HepG2 (cell line): ENCODE measurements around the gene CABLES1. TPM values are rescaled to one million over a fixed set of nuclear protein-coding genes. Genes with fewer than 3 reads are reported as not detected.

Experiments
- AHDC1 ChIP-seq: sonication (generic); formaldehyde crosslinking; IDR thresholded peaks from 2 replicates; pipeline ENCODE4 v1.5.1; 2020; ENCODE audit warnings: mild to moderate bottlenecking, missing genetic modification reagents, borderline replicate concordance
- ARID4A ChIP-seq: sonication (generic); formaldehyde crosslinking; IDR thresholded peaks from 2 replicates; pipeline ENCODE4 v1.5.0; 2020; ENCODE audit warnings: mild to moderate bottlenecking, missing genetic modification reagents, borderline replicate concordance
- EED ChIP-seq: sonication (generic); formaldehyde crosslinking; IDR thresholded peaks from 2 replicates; pipeline ENCODE4 v1.5.0; 2020; ENCODE audit warnings: mild to moderate bottlenecking, missing genetic modification reagents
- FOXP4 ChIP-seq: sonication (generic); formaldehyde crosslinking; IDR thresholded peaks from 2 replicates; pipeline ENCODE4 v1.4.0; 2020; ENCODE audit warnings: missing genetic modification reagents
- HNRNPH1 ChIP-seq: fragments of 200-400 bp; formaldehyde crosslinking; optimal IDR thresholded peaks from 2 replicates; pipeline ENCODE3; 2017; ENCODE audit warnings: mild to moderate bottlenecking, low read depth, low read length
- MIER3 ChIP-seq: IDR thresholded peaks from 2 replicates; pipeline ENCODE4 v1.6.1; 2016; ENCODE audit warnings: missing compliant biosample characterization, borderline replicate concordance
- ZBTB10 ChIP-seq: sonication (generic); formaldehyde crosslinking; IDR thresholded peaks from 2 replicates; pipeline ENCODE4 v1.4.0; 2020; ENCODE audit warnings: missing genetic modification reagents, borderline replicate concordance
- ZBTB43 ChIP-seq: sonication (generic); formaldehyde crosslinking; conservative IDR thresholded peaks from 2 replicates; pipeline ENCODE4 v1.4.0; 2020; ENCODE audit warnings: missing genetic modification reagents
- ZNF468 ChIP-seq: sonication (generic); formaldehyde crosslinking; IDR thresholded peaks from 2 replicates; pipeline ENCODE4 v1.8.0; 2022; ENCODE audit warnings: mild to moderate bottlenecking, moderate library complexity, missing genetic modification reagents
- ZNF773 ChIP-seq: sonication (generic); formaldehyde crosslinking; IDR thresholded peaks from 2 replicates; pipeline ENCODE4 v1.4.0; 2020; ENCODE audit warnings: missing genetic modification reagents, borderline replicate concordance
- ZSCAN31 ChIP-seq: sonication (generic); formaldehyde crosslinking; IDR thresholded peaks from 2 replicates; pipeline ENCODE4 v1.5.0; 2020; ENCODE audit warnings: low read depth, mild to moderate bottlenecking, missing genetic modification reagents
- polyA plus RNA-seq, 8 experiments: library from polyadenylated mRNA; depleted of rRNA in 3 of 8; stranded (reverse) in 7 of 8; unstranded in 1 of 8; fragments of >200 nt; fragmentation: Illumina TruSeq in 4 of 8; extraction: Trizol in 4 of 8; gene quantifications; 2 replicates each; pipeline versions ENCODE4 v1.2.1 to v1.2.3, GENCODE V29; 2011 to 2016; ENCODE audit warnings: low read depth in 4 of 8, missing spikeins in 1 of 8, mixed read lengths in 1 of 8; ENCODE audit not compliant: insufficient read depth in 1 of 8
- total RNA-seq, 5 experiments: library from RNA; depleted of rRNA; stranded (reverse); fragments of >200 nt; fragmentation: Illumina TruSeq; extraction: Trizol; gene quantifications; 2 replicates each; pipeline ENCODE4 v1.2.3, GENCODE V29; 2016; ENCODE audit warnings: low read depth in 1 of 5

Gene CABLES1
- total and polyA plus RNA-seq, 2 of the 13 experiments (the other 11 are each of a cell fraction or from before 2014, with no cell fraction given), result 14.7 to 25.8 TPM

- TF ChIP-seq ZBTB43 (peak; percentile 82), ZSCAN31 (CRISPR knock-in tag) (no peak), FOXP4 (CRISPR knock-in tag) (peak; percentile 42; the same call in 1 of the 2 replicates), ZBTB10 (CRISPR knock-in tag) (0 out of 2 replicates have a peak, but pooled peaks have one; percentile 22), ZNF773 (CRISPR knock-in tag) (no peak), EED (no peak), HNRNPH1 (no peak), AHDC1 (peak; percentile 40; the same call in 1 of the 2 replicates), MIER3 (CRISPR knock-in tag) (no peak), ZNF468 (CRISPR knock-in tag) (no peak), ARID4A (CRISPR knock-in tag) (peak; percentile 38; the same call in 1 of the 2 replicates)
Observed at GRCh38 chr18:23134780-23135549, at the start of gene CABLES1 (continued).
